NCI-H1436 (cell line): Measurements from ENCODE around the gene STYXL2.
A peak's percentile ranks its signal among the peaks of the same experiment; 100 is the strongest.

Experiments used
- DNase-seq: peaks from one replicate; lab custom pipeline; 2025; lab: John Stamatoyannopoulos, UW

The STYXL2 gene

GRCh38 chr1:167093846-167094516 is at the start of gene STYXL2:
Gene STYXL2 (plus strand): TSS chr1:167094075. CDS start chr1:167094850, 775 bp downstream.
- DNase-seq, result no peak

GRCh38 chr1:167051907-167052306 is 42.0 kb upstream of the STYXL2 start:
- DNase-seq, result no peak

DNA sequence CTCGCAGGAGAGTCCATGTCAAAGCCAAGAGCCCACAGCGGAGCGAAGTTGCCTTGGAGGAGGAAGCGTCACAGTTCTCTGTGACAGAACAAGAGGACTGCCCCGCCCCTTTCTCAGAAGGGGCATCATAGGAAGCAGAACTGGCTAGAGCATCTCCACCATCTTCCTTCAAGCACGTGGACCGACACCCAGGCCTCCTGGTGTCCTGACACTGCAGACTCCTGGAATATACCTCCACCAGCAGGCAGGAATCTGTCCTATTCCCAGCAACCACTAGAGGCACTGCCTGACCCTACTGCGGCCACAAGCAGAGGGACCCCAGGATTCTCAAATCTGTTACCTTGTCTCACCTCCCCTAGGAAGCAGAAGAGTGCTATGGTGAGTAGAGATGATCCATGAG is 41.5 kb upstream of the STYXL2 start:
- DNase-seq, result no peak

- DNase-seq, result no peak
These were observed 39.3 kb upstream of the STYXL2 start for GRCh38 chr1:167054531-167054930.

- DNase-seq, result no peak
These were observed 38.8 kb upstream of the STYXL2 start for GRCh38 chr1:167054946-167055630.

- peak; percentile 75 for DNase-seq
These were observed 37.2 kb upstream of the STYXL2 start for GRCh38 chr1:167056529-167057231.

- DNase-seq, result peak; percentile 79
These were observed 36.6 kb upstream of the STYXL2 start for GRCh38 chr1:167057241-167057688.

DNA sequence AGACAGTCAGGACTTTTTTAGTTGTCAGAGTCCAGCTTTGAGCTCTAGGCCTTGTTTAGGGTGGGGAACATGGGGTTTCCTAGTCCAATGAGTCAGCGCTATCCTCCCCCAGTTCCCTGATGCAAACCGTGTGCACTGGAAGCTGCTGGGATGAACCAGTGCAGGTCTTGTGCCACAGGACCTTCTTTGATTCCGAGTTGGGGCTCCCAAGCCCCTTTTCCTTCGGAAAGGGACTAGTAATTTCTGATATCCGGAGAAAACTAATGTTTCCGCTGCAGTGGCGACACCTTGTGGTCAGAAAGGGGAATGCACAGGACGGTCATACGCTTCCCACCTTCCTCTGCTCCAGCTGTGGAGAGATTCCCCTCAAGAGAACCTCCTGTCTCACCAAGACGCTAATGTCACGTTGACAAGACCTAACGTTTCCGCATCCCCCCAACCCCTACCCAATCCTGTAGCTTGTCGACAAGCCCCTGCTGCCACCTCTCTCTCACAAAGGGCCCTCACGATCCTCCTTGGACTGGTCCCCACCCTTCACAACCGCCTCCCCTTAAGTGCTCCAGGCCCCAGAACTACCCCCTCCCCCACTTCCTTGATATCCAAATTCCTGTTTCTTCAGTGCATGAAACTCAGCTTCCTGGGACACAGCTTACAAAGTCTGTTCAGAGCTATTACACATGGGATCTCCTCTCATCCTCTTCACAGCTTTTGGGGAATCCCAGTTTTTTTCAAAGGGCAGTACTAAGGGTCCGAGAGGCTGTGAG is 34.6 kb upstream of the STYXL2 start:
- DNase-seq, result peak; percentile 75

DNA sequence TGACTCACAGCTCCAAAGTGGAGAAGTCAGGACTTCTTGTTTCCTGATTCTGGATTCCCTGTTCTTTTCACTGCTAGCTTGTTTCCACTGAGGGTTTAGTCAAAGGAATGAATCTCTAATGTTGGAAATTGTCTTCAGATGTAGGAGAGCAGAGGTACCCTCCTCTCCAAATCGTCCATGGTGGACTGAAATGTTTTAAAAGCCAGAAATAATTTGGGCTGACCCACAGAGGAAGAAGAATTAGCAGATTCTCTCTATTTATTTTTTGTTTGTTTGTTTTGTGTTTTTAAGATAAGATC is 34.1 kb upstream of the STYXL2 start:
- DNase-seq, result no peak

- no peak for DNase-seq
These were observed 33.5 kb upstream of the STYXL2 start for GRCh38 chr1:167060141-167061072.

DNA sequence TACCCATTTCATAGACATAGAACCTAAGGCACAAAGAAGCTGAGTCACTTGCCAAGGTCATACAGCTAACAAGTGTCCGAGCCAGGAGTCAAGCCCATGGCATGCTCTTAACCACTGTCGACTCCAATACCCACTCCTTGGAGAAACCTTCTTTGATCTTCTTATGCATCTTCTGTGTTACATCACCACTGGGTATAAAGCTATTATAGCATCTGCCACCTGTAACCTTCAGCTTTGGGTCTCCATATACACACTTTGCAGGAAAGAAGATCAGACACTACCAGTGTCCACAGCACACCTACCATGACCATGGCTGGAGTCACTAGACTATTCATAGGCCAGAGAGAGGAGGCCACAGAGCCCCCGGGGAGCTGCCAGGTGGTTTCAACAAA is 32.8 kb upstream of the STYXL2 start:
- no peak for DNase-seq

GRCh38 chr1:167064621-167065020 is 29.3 kb upstream of the STYXL2 start:
- no peak for DNase-seq

GRCh38 chr1:167065471-167065870 is 28.4 kb upstream of the STYXL2 start:
- DNase-seq, result no peak

DNA sequence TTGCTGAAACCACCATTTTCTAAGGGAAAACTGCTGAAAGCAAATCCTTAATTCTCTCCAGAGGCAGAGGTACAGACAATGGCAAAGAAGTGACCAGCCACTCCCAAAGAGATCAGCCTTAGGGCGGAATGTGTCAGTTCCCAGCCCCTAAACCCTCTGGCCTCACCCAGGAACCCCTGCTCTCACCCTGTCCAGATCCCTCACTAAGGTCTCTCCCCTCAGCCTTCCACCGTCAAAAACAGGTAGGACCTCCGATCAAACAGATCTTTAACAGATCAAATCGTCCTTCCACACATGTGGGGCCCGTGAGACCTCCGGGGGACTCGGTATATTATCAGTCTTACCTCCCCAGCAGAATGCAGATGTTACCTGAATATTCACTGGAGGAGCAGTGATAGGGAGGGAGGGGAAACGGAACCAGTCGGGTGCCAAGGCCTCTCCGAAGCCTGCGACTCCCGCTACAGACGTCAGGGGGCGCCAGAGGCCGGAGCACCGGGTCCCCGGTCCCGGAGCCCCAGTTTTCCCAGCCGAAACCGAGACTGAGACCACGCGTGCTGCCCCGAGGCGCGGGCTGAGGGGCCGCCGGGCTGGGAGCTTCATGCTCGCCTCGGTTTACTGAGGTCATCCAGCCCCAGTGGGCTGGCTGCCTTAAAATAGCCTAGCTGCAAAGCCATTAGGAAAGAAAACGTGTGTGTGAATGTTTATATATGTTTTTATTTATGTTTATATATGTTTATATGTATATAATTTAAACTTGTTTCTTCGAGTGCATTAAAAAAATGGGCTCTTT is 27.3 kb upstream of the STYXL2 start:
- DNase-seq, result peak; percentile 62

- no peak for DNase-seq
These were observed 26.0 kb upstream of the STYXL2 start for GRCh38 chr1:167067904-167068303.

- no peak for DNase-seq
These were observed 25.1 kb upstream of the STYXL2 start for GRCh38 chr1:167068761-167069160.

- DNase-seq, result no peak
These were observed 22.6 kb upstream of the STYXL2 start for GRCh38 chr1:167071286-167071685.

DNA sequence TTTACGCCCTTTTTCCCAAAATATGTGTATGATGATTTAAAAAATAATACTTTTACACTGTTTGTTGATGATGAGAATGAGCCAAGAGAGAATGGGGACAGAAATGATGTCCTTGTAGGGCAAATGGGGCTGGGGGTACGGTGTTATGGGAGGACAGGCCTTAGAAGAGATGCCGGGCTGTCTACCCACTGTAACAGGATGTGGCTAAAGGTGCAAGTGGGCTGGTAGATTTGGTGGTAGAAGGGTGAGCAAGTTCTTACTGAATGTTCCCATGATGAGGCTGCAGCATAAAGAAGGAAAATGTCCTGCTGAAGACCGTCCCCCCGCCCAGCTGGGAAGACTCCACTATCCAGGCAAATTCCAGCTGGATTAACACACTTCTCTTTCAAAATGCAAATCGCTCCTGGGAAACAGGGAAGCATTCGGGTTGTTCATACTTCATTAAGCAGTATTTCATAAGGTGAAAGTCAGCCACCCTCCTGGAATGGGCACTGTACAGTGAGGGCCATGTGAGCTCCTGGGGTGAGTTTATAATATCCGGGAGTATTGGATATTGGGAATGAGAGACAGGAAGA is 17.7 kb upstream of the STYXL2 start:
- no peak for DNase-seq

GRCh38 chr1:167077128-167077867 is 16.6 kb upstream of the STYXL2 start:
- no peak for DNase-seq

DNA sequence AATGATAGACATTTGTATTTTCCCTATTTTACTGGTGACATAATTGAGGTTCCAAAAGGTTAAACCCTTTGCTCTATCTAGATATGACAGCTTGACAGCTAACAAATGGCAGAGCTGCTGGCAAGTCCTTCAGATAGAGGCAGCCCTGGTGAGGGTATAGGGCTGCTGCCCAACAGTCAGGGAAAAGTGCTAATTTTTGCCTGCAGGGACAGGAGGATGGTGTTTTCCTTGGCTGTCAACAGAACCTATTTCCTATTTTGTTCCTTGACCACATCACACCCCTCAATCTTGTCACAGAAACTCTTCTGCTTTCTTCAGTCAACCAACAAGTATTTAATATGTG is 16.0 kb upstream of the STYXL2 start:
- DNase-seq, result no peak
